Measurements from ENCODE around the gene NXF2B. TPM values are rescaled to one million over a fixed set of nuclear protein-coding genes. Genes with fewer than 3 reads are reported as not detected.

NXF2B gene
- not detected in 2 replicates for total RNA-seq

GRCh38 chrX:102439908-102440307, at the start of gene NXF2B:
Gene NXF2B (minus strand): TSS chrX:102440008. CDS start chrX:102380036, 59,972 bp downstream.

GRCh38 chrX:102471762-102472220, 32.0 kb upstream of the NXF2B start, which contains the start of gene TCP11X2:
Gene TCP11X2 (minus strand): TSS chrX:102471812.

Other genes with a start within 250 kb of the NXF2B start
- gene TCP11X1, start 224.7 kb downstream of the NXF2B start, total RNA-seq = not detected in 2 replicates
- gene NXF2, start 192.8 kb downstream of the NXF2B start, total RNA-seq = not detected in 2 replicates
- not detected in 2 replicates for gene TCP11X2, start 31.8 kb upstream of the NXF2B start, total RNA-seq
- gene TMSB15A, start 76.7 kb upstream of the NXF2B start, total RNA-seq = 5.9 and 6.0 TPM in 2 replicates
- 16.2 and 16.4 TPM in 2 replicates for gene ARMCX5, start 159.5 kb upstream of the NXF2B start, total RNA-seq
- gene GPRASP1, start 211.5 kb upstream of the NXF2B start, total RNA-seq = 1.9 and 2.4 TPM in 2 replicates

Measured in thoracic aorta endothelial cell (primary cell).